DOHH2 (cell line): ENCODE measurements around the gene CDHR1.

Experiments used
- CTCF ChIP-seq: fragments of 200-600 bp; sonication (generic); IDR thresholded peaks from one replicate; pipeline ENCODE4 v1.5.1; 2014; ENCODE audit warnings: antibody characterized with exemption, mild to moderate bottlenecking, low read depth, low read length; ENCODE audit not compliant: poor library complexity, severe bottlenecking
- EZH2phosphoT487 ChIP-seq: fragments of 200-600 bp; sonication (generic); IDR thresholded peaks from 2 replicates; pipeline ENCODE4 v1.6.1; 2017; ENCODE audit warnings: borderline replicate concordance, mild to moderate bottlenecking, antibody characterized with exemption, low read length, moderate library complexity, mixed read lengths

DNA sequence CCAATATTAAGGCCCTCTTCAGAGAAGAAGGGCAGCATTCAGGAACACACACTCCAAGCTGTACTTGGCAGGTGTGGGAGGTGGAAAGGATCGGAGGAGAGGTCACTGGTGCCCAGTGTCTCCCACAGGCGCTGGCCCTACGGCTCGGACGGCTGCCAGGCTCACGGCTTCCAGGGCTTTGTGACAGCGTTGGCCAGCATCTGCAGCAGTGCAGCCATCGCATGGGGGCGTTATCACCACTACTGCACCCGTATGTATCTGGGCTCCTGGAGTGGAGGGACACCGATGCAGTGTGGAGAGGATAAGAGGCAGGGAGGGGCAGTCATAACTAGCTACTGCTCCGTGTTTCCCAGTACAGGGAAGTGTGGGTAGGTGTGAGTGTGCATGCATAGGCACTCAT is 54.5 kb downstream of the CDHR1 start:
- TF ChIP-seq CTCF (no peak), EZH2phosphoT487 (no peak)
